NCI-H2171 (cell line): ENCODE measurements around the gene GLTPD2.

Experiments used
- DNase-seq: peaks from one replicate; lab custom pipeline; 2025; lab: John Stamatoyannopoulos, UW

Gene GLTPD2

DNA sequence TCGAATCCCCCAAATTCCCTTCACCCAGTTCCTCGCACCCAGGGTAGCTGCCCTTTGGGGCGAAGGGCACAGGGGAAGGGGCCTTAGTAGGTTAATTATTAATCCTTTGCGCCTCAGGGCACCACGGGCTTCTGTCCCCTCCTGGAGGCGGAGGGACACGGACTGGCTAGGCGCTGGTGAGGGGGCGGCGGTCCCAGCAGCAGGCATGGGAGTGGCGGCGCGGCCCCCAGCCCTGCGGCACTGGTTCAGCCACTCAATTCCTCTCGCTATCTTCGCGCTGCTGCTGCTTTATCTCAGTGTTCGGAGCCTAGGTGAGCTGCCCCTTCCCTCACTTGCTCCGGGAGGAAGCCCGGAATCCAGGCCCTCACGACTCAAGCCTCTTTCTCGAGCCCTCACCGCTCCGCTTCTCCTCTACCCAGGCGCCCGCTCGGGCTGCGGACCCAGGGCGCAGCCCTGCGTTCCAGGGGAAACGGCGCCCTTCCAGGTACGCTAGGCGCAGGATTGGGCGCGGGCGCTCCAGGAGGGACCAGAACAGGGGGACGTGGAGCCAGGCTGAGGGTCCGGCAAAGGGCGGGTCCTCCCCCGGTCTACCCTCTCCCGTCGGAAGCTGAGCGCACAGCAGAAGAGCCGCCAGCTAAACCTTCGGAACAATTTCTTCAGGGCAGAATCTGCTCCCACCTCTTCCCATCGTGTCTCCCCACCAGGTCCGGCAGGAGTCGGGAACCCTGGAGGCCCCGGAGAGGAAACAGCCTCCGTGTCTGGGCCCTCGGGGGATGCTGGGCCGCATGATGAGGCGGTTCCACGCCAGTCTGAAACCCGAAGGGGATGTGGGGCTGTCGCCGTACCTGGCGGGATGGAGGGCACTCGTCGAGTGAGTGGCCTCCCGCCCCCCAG lies at the start of gene GLTPD2:
Gene GLTPD2, plus strand, starts transcription at position 158 of the 894 bp plus-strand sequence. Its CDS starts 48 bp downstream, at position 206.
- no peak for DNase-seq

- no peak for DNase-seq
These were observed 49.4 kb upstream of the GLTPD2 start, which contains the start of the genes CXCL16 and ZMYND15 for GRCh38 chr17:4739122-4740024. Gene CXCL16, minus strand, starts transcription at chr17:4739928. Its CDS starts 589 bp downstream, at chr17:4739339. Gene ZMYND15, plus strand, starts transcription at chr17:4739833. Its CDS starts 716 bp downstream, at chr17:4740549.

GRCh38 chr17:4740025-4740351 lies 48.8 kb upstream of the GLTPD2 start:
- no peak for DNase-seq

GRCh38 chr17:4740584-4740983 lies 48.2 kb upstream of the GLTPD2 start:
- DNase-seq, result no peak

DNA sequence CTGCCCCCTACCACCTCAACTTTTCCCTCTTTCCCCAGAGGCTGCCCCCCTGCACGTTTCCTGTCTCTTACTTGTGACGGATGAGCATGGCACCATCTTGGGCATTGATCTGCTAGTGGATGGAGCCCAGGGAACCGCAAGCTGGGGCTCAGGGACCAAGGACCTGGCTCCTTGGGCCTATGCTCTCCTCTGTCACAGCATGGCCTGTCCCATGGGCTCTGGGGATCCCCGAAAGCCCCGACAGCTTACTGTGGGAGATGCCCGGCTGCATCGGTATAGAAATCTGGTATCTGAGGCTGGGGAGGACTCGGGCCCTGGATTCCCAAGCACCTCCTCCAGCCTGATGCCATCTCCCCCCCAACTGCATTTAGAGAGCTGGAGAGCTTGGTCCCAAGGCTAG lies 47.2 kb upstream of the GLTPD2 start:
- DNase-seq, result no peak

DNA sequence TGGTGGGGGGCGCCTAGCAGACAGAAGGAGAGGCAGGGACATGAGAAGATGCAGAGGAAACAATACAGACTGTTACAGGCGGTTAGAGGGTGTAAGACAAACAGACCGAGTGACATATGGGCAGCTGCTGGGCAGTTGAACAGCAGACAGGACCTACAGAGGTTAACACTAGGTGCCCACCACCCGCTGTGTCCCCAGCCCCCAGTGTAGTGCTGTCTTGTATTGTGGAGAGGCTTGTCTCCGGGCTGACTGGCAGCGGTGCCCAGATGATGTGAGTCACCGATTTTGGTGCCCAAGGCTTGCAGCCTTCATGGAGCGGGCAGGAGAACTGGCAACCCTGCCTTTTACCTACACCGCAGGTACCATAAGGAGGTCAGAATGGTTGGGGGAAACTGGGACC lies 46.6 kb upstream of the GLTPD2 start:
- DNase-seq, result no peak

- DNase-seq, result no peak
These were observed 46.1 kb upstream of the GLTPD2 start for GRCh38 chr17:4742629-4743028.

DNA sequence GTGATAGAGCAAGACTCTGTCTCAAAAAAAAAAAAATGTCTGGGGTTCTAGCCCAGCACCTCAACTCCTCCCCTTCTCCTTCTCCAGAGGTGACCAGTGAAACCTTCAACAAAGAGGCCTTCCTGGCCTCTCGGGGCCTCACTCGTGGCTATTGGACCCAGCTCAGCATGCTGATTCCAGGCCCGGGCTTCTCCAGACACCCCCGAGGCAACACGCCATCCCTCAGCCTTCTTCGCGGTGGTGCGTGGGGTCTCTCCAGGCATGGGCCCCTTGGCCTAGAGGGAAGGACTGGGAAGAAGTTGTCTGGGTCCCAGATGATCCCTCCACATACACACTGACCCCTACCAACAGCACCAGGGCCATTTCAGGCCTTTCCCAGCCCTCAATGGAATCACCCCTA lies 45.5 kb upstream of the GLTPD2 start:
- DNase-seq, result no peak

DNA sequence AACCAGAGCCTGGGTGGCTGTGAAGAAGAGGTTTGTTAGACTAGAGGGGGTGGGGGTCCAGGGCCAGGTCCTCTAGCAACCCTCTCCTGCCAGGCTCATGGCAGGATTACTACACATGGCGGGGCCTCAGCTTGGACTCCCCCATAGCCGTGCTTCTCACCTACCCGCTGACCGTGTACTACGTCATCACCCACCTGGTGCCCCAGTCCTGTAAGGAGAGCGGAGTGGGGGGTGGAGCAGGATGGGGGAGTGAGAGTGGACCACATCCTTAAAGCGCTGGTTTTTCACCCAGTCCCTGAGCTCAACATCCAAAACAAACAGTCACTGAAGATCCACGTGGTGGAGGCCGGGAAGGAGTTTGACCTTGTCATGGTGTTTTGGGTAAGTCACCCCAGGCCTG lies 44.9 kb upstream of the GLTPD2 start:
- DNase-seq, result no peak

- no peak for DNase-seq
These were observed 43.5 kb upstream of the GLTPD2 start for GRCh38 chr17:4744999-4745969.

DNA sequence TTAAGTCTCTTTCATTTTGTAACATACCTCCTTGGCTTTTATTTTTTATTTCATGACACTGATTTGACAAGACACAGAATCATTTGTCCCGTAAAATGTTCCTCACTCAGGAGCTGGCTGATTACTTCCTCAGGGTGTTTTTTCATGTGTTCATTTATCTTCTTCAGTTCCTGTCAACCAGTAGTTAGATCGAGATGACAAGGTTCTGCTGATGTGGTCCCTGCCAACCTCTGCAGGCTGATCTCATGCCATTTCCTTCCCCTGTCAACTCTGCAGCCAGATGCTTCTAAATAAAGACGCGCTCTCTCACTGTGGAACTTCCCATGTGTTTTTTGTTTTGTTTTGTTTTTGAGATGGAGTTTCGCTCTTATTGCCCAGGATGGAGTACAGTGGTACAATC lies 40.9 kb upstream of the GLTPD2 start:
- no peak for DNase-seq

DNA sequence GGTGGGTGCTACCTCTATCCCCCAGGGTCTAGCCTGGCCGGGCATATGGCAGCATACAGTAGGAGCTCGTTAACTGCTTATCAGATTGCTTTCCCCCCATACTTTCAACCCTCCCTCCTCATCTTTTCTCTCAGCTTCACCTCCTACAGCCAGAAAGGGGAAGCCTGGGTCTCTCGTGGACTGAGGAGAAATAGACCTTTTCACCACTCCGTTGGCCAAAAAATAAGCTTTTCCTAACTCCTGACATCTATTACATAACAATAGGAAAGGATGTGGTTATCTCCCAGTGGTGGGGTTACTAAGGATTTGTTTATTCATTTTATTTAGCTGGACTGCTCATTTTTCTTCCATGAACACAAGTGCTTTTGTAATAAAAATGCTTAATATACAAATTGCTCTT lies 40.1 kb upstream of the GLTPD2 start:
- DNase-seq, result no peak

GRCh38 chr17:4750606-4751005 lies 38.2 kb upstream of the GLTPD2 start:
- DNase-seq, result no peak

- DNase-seq, result no peak
These were observed 36.8 kb upstream of the GLTPD2 start for GRCh38 chr17:4751932-4752331.

GRCh38 chr17:4753392-4753791 lies 35.4 kb upstream of the GLTPD2 start:
- no peak for DNase-seq

- DNase-seq, result no peak
These were observed 29.0 kb upstream of the GLTPD2 start for GRCh38 chr17:4759776-4760236.

DNA sequence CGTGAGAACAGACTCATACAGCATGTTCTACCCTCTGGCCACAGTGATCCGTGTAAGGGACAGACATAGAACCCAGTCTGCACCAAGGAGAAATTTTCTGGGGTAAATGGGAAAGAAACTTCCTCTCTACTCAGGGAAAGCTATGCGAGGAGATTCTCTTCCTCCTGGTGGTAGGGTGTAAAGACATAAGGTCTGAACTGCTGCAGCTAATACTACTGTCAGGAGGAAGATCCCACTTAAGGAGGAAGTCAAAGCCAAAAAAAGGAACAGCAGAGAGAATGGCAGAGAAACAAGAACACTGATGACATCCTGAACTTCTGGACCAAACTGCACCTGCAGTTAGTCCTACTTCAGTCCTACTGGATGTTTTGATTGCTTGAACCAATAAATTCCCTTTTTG lies 24.2 kb upstream of the GLTPD2 start:
- DNase-seq, result no peak

DNA sequence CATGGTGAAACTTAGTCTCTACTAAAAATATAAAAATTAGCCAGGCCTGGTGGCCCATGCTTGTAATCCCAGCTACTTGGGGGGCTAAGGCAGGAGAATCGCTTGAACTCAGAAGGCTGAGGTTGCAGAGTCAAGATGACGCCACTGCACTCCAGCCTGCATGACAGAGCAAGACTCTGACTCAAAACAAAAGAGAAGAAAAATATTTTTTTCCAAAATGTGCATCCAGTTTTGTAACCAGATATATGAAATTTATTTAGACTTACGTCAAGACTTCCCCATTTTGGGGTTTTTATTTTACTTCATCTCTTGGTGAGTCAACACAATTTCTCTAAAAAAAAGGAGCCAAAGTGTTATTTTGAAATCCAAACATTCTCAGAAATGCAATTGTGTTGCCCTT lies 22.6 kb upstream of the GLTPD2 start:
- DNase-seq, result no peak

DNA sequence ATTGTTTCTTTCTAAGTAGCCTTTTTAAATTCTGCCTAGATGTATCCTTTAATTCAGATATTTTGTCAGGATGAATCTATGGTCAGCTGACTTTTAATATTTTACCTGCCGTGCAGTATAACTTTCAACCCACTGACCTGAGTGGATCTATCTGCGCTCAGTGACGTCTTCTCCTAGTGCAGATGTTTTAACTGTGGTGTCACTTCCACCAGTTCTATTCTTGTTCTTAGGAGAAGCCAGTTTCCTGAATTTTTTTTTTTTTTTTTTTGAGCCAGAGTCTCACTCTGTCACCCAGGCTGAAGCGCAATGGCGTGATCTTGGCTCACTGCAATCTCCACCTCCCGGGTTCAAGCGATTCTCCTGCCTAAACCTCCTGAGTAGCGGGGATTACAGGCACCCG lies 22.0 kb upstream of the GLTPD2 start:
- no peak for DNase-seq

GRCh38 chr17:4768298-4768697 lies 20.5 kb upstream of the GLTPD2 start:
- no peak for DNase-seq

DNA sequence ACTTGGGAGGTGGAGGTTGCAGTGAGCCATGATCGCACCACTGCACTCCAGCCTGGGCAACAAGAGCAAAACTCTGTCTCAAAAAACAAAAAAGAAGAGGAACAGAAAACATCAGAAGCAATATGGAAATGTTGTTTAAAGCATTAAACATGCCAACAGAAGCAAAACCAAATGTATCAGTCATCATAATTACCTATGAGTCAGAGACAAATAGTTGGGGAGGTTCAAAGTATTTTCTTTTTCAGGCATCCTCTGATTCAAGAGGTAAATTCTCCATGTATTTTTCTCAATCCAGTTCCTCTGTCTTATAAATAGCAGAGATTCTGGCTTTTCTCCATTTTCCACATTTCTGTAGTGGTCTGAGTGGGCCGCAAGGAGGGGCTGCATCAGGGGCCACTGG lies 19.1 kb upstream of the GLTPD2 start:
- DNase-seq, result no peak
